IMR-90 (cell line): ENCODE results near the gene KLF7. TPM values are rescaled to one million over a fixed set of nuclear protein-coding genes. Genes with fewer than 3 reads are reported as not detected.

Experiments used
- ATAC-seq: fragments of 200-7000 bp; cut with Tn5 transposase; 2 replicates; pipeline ENCODE4 v1.9.1; 2020; ENCODE audit warnings: low read depth, mild to moderate bottlenecking, moderate library complexity
- BruUV-seq: library from RNA; stranded (reverse); fragments of 400-500 nt; replicated peaks from 2 replicates; lab custom pipeline; 2021; lab: Mats Ljungman, UMichigan
- CTCF ChIA-PET: fragments of 300-600 bp; formaldehyde crosslinking; extraction: SDS; loops from one replicate; lab custom pipeline; 2021; ENCODE audit warnings: antibody characterized with exemption; lab: Yijun Ruan, JAX
- POLR2A ChIA-PET: fragments of 300-600 bp; sonication (Branson Sonifier 250); formaldehyde crosslinking; loops from one replicate; lab custom pipeline; 2022; ENCODE audit warnings: antibody characterized with exemption; ENCODE audit not compliant: unreplicated experiment; lab: Charles Lee
- DNase-seq: peaks from one replicate; pipeline ENCODE4 v3.0.0; 2013
- H2AFZ ChIP-seq: replicated peaks from 2 replicates; pipeline ENCODE3; 2013; ENCODE audit warnings: low read length, mild to moderate bottlenecking; ENCODE audit not compliant: poor library complexity
- H2AK5ac ChIP-seq: 2 replicates; pipeline ENCODE4 v1.6.1; 2013; ENCODE audit warnings: low read depth, low read length, inconsistent platforms
- H2AK9ac ChIP-seq: replicated peaks from 2 replicates; pipeline ENCODE3; 2013; ENCODE audit warnings: mild to moderate bottlenecking, low read depth, low read length, moderate library complexity; ENCODE audit not compliant: poor library complexity
- H2BK120ac ChIP-seq: 2 replicates; pipeline ENCODE4 v1.6.1; 2013; ENCODE audit warnings: low read depth, low read length, inconsistent platforms
- H2BK15ac ChIP-seq: 3 replicates; pipeline ENCODE4 v1.6.1; 2013; ENCODE audit warnings: low read depth, low read length, inconsistent platforms
- H2BK20ac ChIP-seq: 2 replicates; pipeline ENCODE4 v1.6.1; 2013; ENCODE audit warnings: low read depth, mild to moderate bottlenecking, inconsistent platforms, low read length, moderate library complexity
- H2BK5ac ChIP-seq: 2 replicates; pipeline ENCODE4 v1.6.1; 2013; ENCODE audit warnings: mild to moderate bottlenecking, low read depth, low read length, inconsistent platforms; ENCODE audit not compliant: poor library complexity, severe bottlenecking
- H3K14ac ChIP-seq: replicated peaks from 2 replicates; pipeline ENCODE4 v1.6.1; 2013; ENCODE audit warnings: low read depth, low read length, inconsistent platforms
- H3K18ac ChIP-seq: 2 replicates; pipeline ENCODE4 v1.6.1; 2013; ENCODE audit warnings: low read depth, low read length, control low read depth
- H3K23ac ChIP-seq: 2 replicates; pipeline ENCODE4 v1.6.1; 2013; ENCODE audit warnings: low read depth, low read length, inconsistent platforms
- H3K27ac ChIP-seq: 2 replicates; pipeline ENCODE4 v1.5.1; 2013; ENCODE audit warnings: mild to moderate bottlenecking, control low read depth, low read length; ENCODE audit not compliant: insufficient read depth
- H3K27me3 ChIP-seq: 2 replicates; pipeline ENCODE4 v1.6.1; 2013; ENCODE audit warnings: low read length; ENCODE audit not compliant: control insufficient read depth, insufficient read depth
- H3K36me3 ChIP-seq: 2 replicates; pipeline ENCODE4 v1.6.1; 2013; ENCODE audit warnings: low read length, mixed read lengths; ENCODE audit not compliant: control insufficient read depth, insufficient read depth
- H3K4ac ChIP-seq: 2 replicates; pipeline ENCODE4 v1.6.1; 2013; ENCODE audit warnings: low read depth, low read length, inconsistent platforms
- H3K4me1 ChIP-seq: 2 replicates; pipeline ENCODE4 v1.6.1; 2013; ENCODE audit warnings: low read length, mixed read lengths; ENCODE audit not compliant: control insufficient read depth, insufficient read depth
- H3K4me2 ChIP-seq: 2 replicates; pipeline ENCODE4 v1.6.1; 2013; ENCODE audit warnings: low read depth, mild to moderate bottlenecking, control low read depth, low read length, moderate library complexity
- H3K4me3 ChIP-seq: 2 replicates; pipeline ENCODE4 v1.5.1; 2013; ENCODE audit warnings: low read depth, mild to moderate bottlenecking, control low read depth, low read length, moderate library complexity; ENCODE audit not compliant: insufficient read depth
- H3K56ac ChIP-seq: 2 replicates; pipeline ENCODE4 v1.6.1; 2013; ENCODE audit warnings: low read length, inconsistent platforms; ENCODE audit not compliant: insufficient read depth; ENCODE audit errors: extremely low read depth
- H3K79me1 ChIP-seq, 2 experiments: 2 replicates each; pipeline ENCODE4 v1.6.1; 2013; ENCODE audit warnings: low read length in 2 of 2, inconsistent platforms in 1 of 2, low read depth in 1 of 2
- H3K9ac ChIP-seq: 2 replicates; pipeline ENCODE4 v1.6.1; 2013; ENCODE audit warnings: low read depth, low read length, control low read depth
- H3K9me1 ChIP-seq: 2 replicates; pipeline ENCODE4 v1.6.1; 2013; ENCODE audit warnings: low read length, inconsistent platforms; ENCODE audit not compliant: insufficient read depth
- H3K9me3 ChIP-seq: 2 replicates; pipeline ENCODE4 v1.6.1; 2013; ENCODE audit warnings: low read length; ENCODE audit not compliant: control insufficient read depth, insufficient read depth
- H4K20me1 ChIP-seq: 2 replicates; pipeline ENCODE4 v1.6.1; 2013; ENCODE audit warnings: low read length, inconsistent platforms; ENCODE audit not compliant: insufficient read depth
- H4K5ac ChIP-seq: 2 replicates; pipeline ENCODE4 v1.6.1; 2013; ENCODE audit warnings: mild to moderate bottlenecking, low read depth, low read length, control low read depth
- H4K8ac ChIP-seq, 2 experiments: 2 replicates each; pipeline ENCODE4 v1.6.1; 2013; ENCODE audit warnings: low read depth in 2 of 2, low read length in 2 of 2, control low read depth in 1 of 2, inconsistent platforms in 1 of 2
- H4K91ac ChIP-seq: 2 replicates; pipeline ENCODE4 v1.6.1; 2013; ENCODE audit warnings: low read depth, low read length, inconsistent platforms; ENCODE audit not compliant: insufficient read depth
- BHLHE40 ChIP-seq: fragments of 150-350 bp; IDR thresholded peaks from 2 replicates; pipeline ENCODE4 v1.6.1; 2016; ENCODE audit warnings: mild to moderate bottlenecking, low read depth, low read length
- CHD1 ChIP-seq: IDR thresholded peaks from 2 replicates; pipeline ENCODE4 v1.6.1; 2012; ENCODE audit warnings: low read depth, low read length, improper control_type of control experiment
- FOS ChIP-seq: fragments of 150-350 bp; IDR thresholded peaks from 2 replicates; pipeline ENCODE4 v1.6.1; 2016; ENCODE audit warnings: low read depth, low read length
- MAZ ChIP-seq: IDR thresholded peaks from 2 replicates; pipeline ENCODE4 v1.6.1; 2012; ENCODE audit warnings: low read depth, mild to moderate bottlenecking, low read length, improper control_type of control experiment, moderate library complexity, borderline replicate concordance
- USF2 ChIP-seq: fragments of 150-350 bp; IDR thresholded peaks from 2 replicates; pipeline ENCODE4 v1.6.1; 2017; ENCODE audit warnings: mild to moderate bottlenecking, antibody characterized with exemption, low read length, low read depth
- WGBS, 2 experiments: methylation state at CpG; one replicate each; pipeline versions ENCODE4 v1.1.5 to v1.1.7; 2013; ENCODE audit warnings: missing lambda C conversion rate in 2 of 2; ENCODE audit not compliant: insufficient read length in 1 of 2; ENCODE audit errors: extremely low coverage in 2 of 2; 5-methylcytosine and 5-hydroxymethylcytosine counted together
- dilution Hi-C: fragments of 300-500 bp; cut with HindIII; formaldehyde crosslinking; loops from one replicate; pipeline ENCODE4 v1.14.3; 2018; ENCODE audit warnings: low sequenced_read_pairs; ENCODE audit not compliant: unreplicated experiment
- in situ Hi-C: fragments of 300-500 bp; cut with MboI; formaldehyde crosslinking; loops from 3 replicates; pipeline ENCODE4 v1.14.3; 2019; ENCODE audit warnings: low sequenced_read_pairs, inconsistent platforms, mixed read lengths
- intact Hi-C: fragments of 100-400 bp; cut with micrococcal nuclease; formaldehyde crosslinking; loops from 2 replicates; pipeline ENCODE4 v1.10.0; 2022
- polyA plus RNA-seq, 3 experiments: library from polyadenylated mRNA; depleted of rRNA; stranded (reverse); fragments of >200 nt; gene quantifications; 2 replicates each; pipeline ENCODE4 v1.2.3, GENCODE V29; 2012; ENCODE audit warnings: low replicate concordance in 1 of 3
- total RNA-seq: library from RNA; depleted of rRNA; stranded (reverse); fragments of >200 nt; gene quantifications from 2 replicates; pipeline ENCODE4 v1.2.3, GENCODE V29; 2012

The KLF7 gene
- total and polyA plus RNA-seq, 2 of the 4 experiments (the other 2 are of a cell fraction): 23.1 to 28.5 TPM

GRCh38 chr2:207166349-207167098, 776 bp upstream of the KLF7 start (continued):
- TF ChIP-seq USF2: no peak
- peak; percentile 96 for TF ChIP-seq CHD1

DNA sequence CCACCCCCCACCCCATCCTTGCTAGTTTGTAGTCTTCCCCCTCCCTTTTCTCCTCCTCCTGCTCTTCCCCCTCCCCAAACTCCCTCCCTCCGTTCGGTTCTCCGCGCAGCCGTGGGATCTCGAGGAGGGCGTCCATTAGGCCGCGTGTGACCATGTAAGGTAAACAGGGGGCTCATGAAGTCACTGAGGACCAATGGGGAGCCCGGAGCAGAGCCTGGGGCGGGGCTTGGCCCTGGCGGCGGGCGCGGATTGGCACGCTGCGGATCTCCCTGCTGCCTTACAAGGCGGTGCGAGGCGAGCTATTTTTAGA, 246 bp upstream of the KLF7 start:
- Histone ChIP-seq H3K4me2 (no peak overlapping the region), H3K9ac (no peak overlapping the region), H3K36me3 (no peaks in the 10 kb centered on the region), H3K4me1 (peaks cover 7% of the 10 kb centered on the region), H3K27me3 (no peaks in the 10 kb centered on the region), H3K79me1 (peaks cover 0 to 39% of the 10 kb centered on the region in 2 experiments; a peak in 2 of 4 replicates), H4K91ac (no peak overlapping the region), H4K5ac (no peak overlapping the region), H2AFZ (peak overlapping the region; percentile 87), H4K20me1 (peaks cover 22% of the 10 kb centered on the region), H2AK9ac (peak overlapping the region; percentile 98), H3K23ac (no peak overlapping the region), H3K56ac (no peak overlapping the region), H3K9me3 (no peaks in the 10 kb centered on the region), H3K14ac (no peak overlapping the region), H4K8ac (peak overlapping the region in 1 of 2 experiments; percentile 98; a peak in 1 of 4 replicates), H2BK120ac (no peak overlapping the region), H2BK5ac (no peak overlapping the region), H2AK5ac (no peak overlapping the region), H2BK20ac (no peak overlapping the region), H2BK15ac (no peak overlapping the region), H3K27ac (no peak overlapping the region), H3K4me3 (peak overlapping the region; percentile 64), H3K18ac (no peak overlapping the region), H3K4ac (no peak overlapping the region), H3K9me1 (peaks cover 4% of the 10 kb centered on the region)
- ChIA-PET POLR2A (interaction anchor here (0.5 to 9.1 kb wide), 16 partner anchors 9 to 618 kb away, joined by 3 to 153 read pairs (median 4); no protein-coding TSS in a partner anchor), CTCF (interaction anchor here (0.6 to 1.1 kb wide), 2 partner anchors 60 to 71 kb away, joined by 3 to 4 read pairs; no protein-coding TSS in a partner anchor)
- in situ Hi-C loops: loop anchor here (5.0 to 25.0 kb wide), 3 partner anchors 71 to 546 kb away; partner anchors contain the start of gene CCNYL1
- ATAC-seq (peak; percentile 86), DNase-seq (peak; percentile 100)
- dilution Hi-C loops: no loop called here
- WGBS, 2 experiments: no CpG with 5 or more reads among the region's 20 CpGs
- intact Hi-C loops: loop anchor here (1.0 to 2.0 kb wide), 6 partner anchors 54 to 307 kb away; no protein-coding TSS in a partner anchor
- BruUV-seq: no TSS peak
- peak; percentile 99 for TF ChIP-seq MAZ
- peak; percentile 70 for TF ChIP-seq USF2
- no peak for TF ChIP-seq BHLHE40
- peak; percentile 19; the same call in 1 of the 2 replicates for TF ChIP-seq FOS
